ENCODE data around the gene ORMDL1. TPM values are rescaled to one million over a fixed set of nuclear protein-coding genes. Genes with fewer than 3 reads are reported as not detected.

ORMDL1 gene
- total RNA-seq, 1 donor from 2014 or later: 68.6 TPM

GRCh38 chr2:189824694-189825396, 40.7 kb upstream of the ORMDL1 start:
- TF ChIP-seq, protein P1, sequence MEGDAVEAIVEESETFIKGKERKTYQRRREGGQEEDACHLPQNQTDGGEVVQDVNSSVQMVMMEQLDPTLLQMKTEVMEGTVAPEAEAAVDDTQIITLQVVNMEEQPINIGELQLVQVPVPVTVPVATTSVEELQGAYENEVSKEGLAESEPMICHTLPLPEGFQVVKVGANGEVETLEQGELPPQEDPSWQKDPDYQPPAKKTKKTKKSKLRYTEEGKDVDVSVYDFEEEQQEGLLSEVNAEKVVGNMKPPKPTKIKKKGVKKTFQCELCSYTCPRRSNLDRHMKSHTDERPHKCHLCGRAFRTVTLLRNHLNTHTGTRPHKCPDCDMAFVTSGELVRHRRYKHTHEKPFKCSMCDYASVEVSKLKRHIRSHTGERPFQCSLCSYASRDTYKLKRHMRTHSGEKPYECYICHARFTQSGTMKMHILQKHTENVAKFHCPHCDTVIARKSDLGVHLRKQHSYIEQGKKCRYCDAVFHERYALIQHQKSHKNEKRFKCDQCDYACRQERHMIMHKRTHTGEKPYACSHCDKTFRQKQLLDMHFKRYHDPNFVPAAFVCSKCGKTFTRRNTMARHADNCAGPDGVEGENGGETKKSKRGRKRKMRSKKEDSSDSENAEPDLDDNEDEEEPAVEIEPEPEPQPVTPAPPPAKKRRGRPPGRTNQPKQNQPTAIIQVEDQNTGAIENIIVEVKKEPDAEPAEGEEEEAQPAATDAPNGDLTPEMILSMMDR (IDR thresholded peaks at IDR 0.05): no peak
- Histone ChIP-seq H3K36me3 (peaks cover 0 to 3% of the 10 kb centered on the region in 2 donors), H3K27ac (no peak overlapping the region), H3K9me3 (no peaks in the 10 kb centered on the region), H3K4me1 (no peaks in the 10 kb centered on the region), H3K4me3 (no peak overlapping the region), H3K27me3 (no peaks in the 10 kb centered on the region)
- intact Hi-C loops (cut with DNase I): no loop called here
- DNase-seq (ENCODE audit: low spot score in 2 of 2): no peak

DNA sequence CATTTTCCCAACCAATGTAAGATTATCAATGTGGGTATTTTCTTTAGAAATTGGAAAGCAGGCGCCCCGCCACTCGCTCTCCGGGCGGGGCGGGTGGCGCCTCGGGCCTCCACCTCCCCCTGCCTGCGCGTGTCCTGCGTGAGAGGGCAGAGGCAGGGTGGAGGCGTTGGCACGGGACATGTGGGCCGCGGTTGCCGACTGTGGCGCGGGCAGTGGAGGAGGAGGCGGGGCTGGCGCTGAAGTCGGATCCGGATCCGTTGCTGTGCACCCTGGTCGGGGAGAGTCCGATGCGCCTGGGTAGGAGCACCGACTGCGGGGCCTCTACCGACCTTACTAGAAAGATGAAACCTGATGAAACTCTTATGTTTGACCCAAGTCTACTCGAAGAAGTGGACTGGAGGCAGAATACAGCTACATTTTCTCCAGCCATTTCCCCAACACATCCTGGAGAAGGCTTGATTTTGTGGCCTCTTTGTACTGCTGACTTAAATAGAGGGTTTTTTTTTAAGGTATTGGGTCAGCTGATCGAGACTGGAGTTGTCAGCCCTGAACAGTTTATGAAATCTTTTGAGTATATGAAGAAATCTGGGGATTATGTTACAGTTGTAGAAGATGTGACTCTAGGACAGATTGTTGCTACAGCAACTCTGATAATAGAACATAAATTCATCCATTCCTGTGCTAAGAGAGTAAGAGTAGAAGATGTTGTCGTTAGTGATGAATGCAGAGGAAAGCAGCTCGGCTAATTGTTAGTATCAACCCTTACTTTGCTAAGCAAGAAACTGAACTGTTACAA, 38.0 kb upstream of the ORMDL1 start:
- Histone ChIP-seq H3K4me3 (no peak overlapping the region), H3K36me3 (peaks cover 0 to 14% of the 10 kb centered on the region in 2 donors), H3K9me3 (no peaks in the 10 kb centered on the region), H3K4me1 (no peaks in the 10 kb centered on the region), H3K27ac (no peak overlapping the region), H3K27me3 (no peaks in the 10 kb centered on the region)
- DNase-seq (ENCODE audit: low spot score in 2 of 2): no peak
- TF ChIP-seq, protein P1 (IDR thresholded peaks at IDR 0.05): no peak
- intact Hi-C loops (cut with DNase I): no loop called here

DNA sequence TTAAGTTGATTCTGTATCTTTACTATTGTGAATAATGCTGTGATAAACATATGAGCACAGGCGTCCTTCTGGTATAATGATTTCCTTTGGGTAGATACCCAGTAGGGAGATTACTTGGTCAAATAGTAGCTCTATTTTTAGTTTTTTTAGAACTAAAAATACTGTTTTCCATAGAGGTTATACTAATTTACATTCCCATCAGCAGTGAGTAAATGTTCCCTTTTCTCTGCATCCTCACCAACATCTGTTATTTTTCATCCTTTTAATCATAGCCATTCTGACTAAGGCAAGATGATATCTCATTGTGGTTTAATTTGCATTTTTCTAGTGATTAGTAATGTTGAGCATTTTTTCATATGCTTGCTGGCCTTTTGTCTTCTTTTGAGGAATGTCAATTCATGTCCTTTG, 35.2 kb upstream of the ORMDL1 start:
- Histone ChIP-seq H3K36me3 (peaks cover 0 to 14% of the 10 kb centered on the region in 2 donors), H3K27me3 (no peaks in the 10 kb centered on the region), H3K4me1 (no peaks in the 10 kb centered on the region), H3K4me3 (no peak overlapping the region), H3K27ac (no peak overlapping the region), H3K9me3 (no peaks in the 10 kb centered on the region)
- no peak for DNase-seq (ENCODE audit: low spot score in 2 of 2)
- TF ChIP-seq, protein P1 (IDR thresholded peaks at IDR 0.05): no peak
- intact Hi-C loops (cut with DNase I): no loop called here

- TF ChIP-seq, protein P1 (IDR thresholded peaks at IDR 0.05): no peak
- Histone ChIP-seq H3K36me3 (peaks cover 0 to 14% of the 10 kb centered on the region in 2 donors), H3K27me3 (no peaks in the 10 kb centered on the region), H3K9me3 (no peaks in the 10 kb centered on the region), H3K27ac (no peak overlapping the region), H3K4me1 (no peaks in the 10 kb centered on the region), H3K4me3 (no peak overlapping the region)
- DNase-seq (ENCODE audit: low spot score in 2 of 2): no peak
- intact Hi-C loops (cut with DNase I): no loop called here
Observed at GRCh38 chr2:189818249-189819038, 34.3 kb upstream of the ORMDL1 start.

- Histone ChIP-seq H3K36me3 (peaks cover 3 to 10% of the 10 kb centered on the region in 2 donors), H3K4me1 (no peaks in the 10 kb centered on the region), H3K27me3 (no peaks in the 10 kb centered on the region), H3K27ac (no peak overlapping the region), H3K4me3 (no peak overlapping the region), H3K9me3 (no peaks in the 10 kb centered on the region)
- no peak for DNase-seq (ENCODE audit: low spot score in 2 of 2)
- intact Hi-C loops (cut with DNase I): no loop called here
- TF ChIP-seq, protein P1 (IDR thresholded peaks at IDR 0.05): no peak
Observed at GRCh38 chr2:189803431-189803830, 19.3 kb upstream of the ORMDL1 start.
